H9 (cell line): ENCODE measurements around the gene MS4A14. TPM values are rescaled to one million over a fixed set of nuclear protein-coding genes. Genes with fewer than 3 reads are reported as not detected.

Experiments
- DNase-seq: peaks from one replicate; pipeline ENCODE4 v3.0.0-alpha.2; 2017
- H2AFZ ChIP-seq: one replicate; pipeline ENCODE4 v1.6.1; 2013; ENCODE audit warnings: mild to moderate bottlenecking, low read length, control low read depth, moderate library complexity
- H2AK5ac ChIP-seq: 2 replicates; pipeline ENCODE4 v1.6.1; 2013; ENCODE audit warnings: low read length, control low read depth, mixed read lengths; ENCODE audit not compliant: insufficient read length
- H2BK120ac ChIP-seq: one replicate; pipeline ENCODE4 v1.6.1; 2013; ENCODE audit warnings: low read depth, mild to moderate bottlenecking, low read length, control low read depth, inconsistent platforms; ENCODE audit not compliant: poor library complexity, severe bottlenecking
- H2BK12ac ChIP-seq: 2 replicates; pipeline ENCODE4 v1.6.1; 2013; ENCODE audit warnings: low read length, control low read depth, mixed read lengths, low read depth; ENCODE audit not compliant: insufficient read length
- H2BK15ac ChIP-seq: 2 replicates; pipeline ENCODE4 v1.6.1; 2013; ENCODE audit warnings: low read depth, low read length, control low read depth
- H2BK20ac ChIP-seq: one replicate; pipeline ENCODE4 v1.6.1; 2013; ENCODE audit warnings: low read depth, mild to moderate bottlenecking, low read length, control low read depth, inconsistent platforms; ENCODE audit not compliant: poor library complexity, severe bottlenecking
- H2BK5ac ChIP-seq: 2 replicates; pipeline ENCODE4 v1.6.1; 2013; ENCODE audit warnings: low read length, control low read depth, mixed read lengths; ENCODE audit not compliant: insufficient read length
- H3K14ac ChIP-seq: 2 replicates; pipeline ENCODE4 v1.6.1; 2013; ENCODE audit warnings: low read length, control low read depth; ENCODE audit not compliant: insufficient read depth
- H3K18ac ChIP-seq: 2 replicates; pipeline ENCODE4 v1.6.1; 2013; ENCODE audit warnings: low read depth, mild to moderate bottlenecking, mixed read lengths, low read length, control low read depth; ENCODE audit not compliant: insufficient read length
- H3K23ac ChIP-seq: 2 replicates; pipeline ENCODE4 v1.6.1; 2013; ENCODE audit warnings: low read length, control low read depth, mixed read lengths, low read depth; ENCODE audit not compliant: insufficient read length
- H3K23me2 ChIP-seq: 2 replicates; pipeline ENCODE4 v1.6.1; 2013; ENCODE audit warnings: low read depth, mild to moderate bottlenecking, mixed read lengths, low read length, control low read depth; ENCODE audit not compliant: insufficient read length, poor library complexity, severe bottlenecking
- H3K27ac ChIP-seq: 2 replicates; pipeline ENCODE4 v1.5.1; 2013; ENCODE audit warnings: low read length, control low read depth, mixed read lengths, low read depth; ENCODE audit not compliant: insufficient read length
- H3K27me3 ChIP-seq: 2 replicates; pipeline ENCODE4 v1.6.1; 2013; ENCODE audit warnings: low read length, control low read depth, inconsistent platforms; ENCODE audit not compliant: insufficient read depth
- H3K4ac ChIP-seq: 2 replicates; pipeline ENCODE4 v1.6.1; 2013; ENCODE audit warnings: low read depth, mild to moderate bottlenecking, control low read depth, inconsistent platforms, low read length, moderate library complexity
- H3K4me1 ChIP-seq: 2 replicates; pipeline ENCODE4 v1.6.1; 2013; ENCODE audit warnings: low read length, control low read depth, inconsistent platforms; ENCODE audit not compliant: insufficient read depth
- H3K4me2 ChIP-seq: 2 replicates; pipeline ENCODE4 v1.6.1; 2013; ENCODE audit warnings: low read length, control low read depth, mixed read lengths; ENCODE audit not compliant: insufficient read length, insufficient read depth
- H3K56ac ChIP-seq: 2 replicates; pipeline ENCODE4 v1.6.1; 2013; ENCODE audit warnings: low read depth, mild to moderate bottlenecking, mixed read lengths, low read length, control low read depth; ENCODE audit not compliant: insufficient read length
- H3K79me1 ChIP-seq: 2 replicates; pipeline ENCODE4 v1.6.1; 2013; ENCODE audit warnings: low read depth, mild to moderate bottlenecking, moderate library complexity, low read length, control low read depth, inconsistent platforms; ENCODE audit not compliant: insufficient read depth, poor library complexity, severe bottlenecking
- H3K79me2 ChIP-seq: 2 replicates; pipeline ENCODE4 v1.6.1; 2013; ENCODE audit warnings: low read length, control low read depth, inconsistent platforms; ENCODE audit not compliant: insufficient read depth
- H3K9ac ChIP-seq: 2 replicates; pipeline ENCODE4 v1.6.1; 2013; ENCODE audit warnings: low read length, control low read depth, mixed read lengths; ENCODE audit not compliant: insufficient read length; ENCODE audit errors: extremely low read depth
- H3K9me3 ChIP-seq: one replicate; pipeline ENCODE4 v1.6.1; 2013; ENCODE audit warnings: low read depth, low read length, inconsistent platforms; ENCODE audit not compliant: control insufficient read depth
- H3T11ph ChIP-seq: one replicate; pipeline ENCODE4 v1.6.1; 2013; ENCODE audit warnings: mild to moderate bottlenecking, low read length, control low read depth, inconsistent platforms
- H4K20me1 ChIP-seq: one replicate; pipeline ENCODE4 v1.6.1; 2013; ENCODE audit not compliant: control insufficient read depth, insufficient read length, insufficient read depth
- H4K5ac ChIP-seq: 2 replicates; pipeline ENCODE4 v1.6.1; 2013; ENCODE audit warnings: low read depth, mild to moderate bottlenecking, mixed read lengths, low read length, control low read depth; ENCODE audit not compliant: insufficient read length
- H4K8ac ChIP-seq: replicated peaks from 2 replicates; pipeline ENCODE4 v1.6.1; 2013; ENCODE audit warnings: low read length, control low read depth, mixed read lengths, low read depth; ENCODE audit not compliant: insufficient read length
- H4K91ac ChIP-seq: 2 replicates; pipeline ENCODE4 v1.6.1; 2013; ENCODE audit warnings: low read depth, mild to moderate bottlenecking, moderate library complexity, mixed read lengths, low read length, control low read depth; ENCODE audit not compliant: insufficient read length
- H3K27ac Mint-ChIP-seq, 3 experiments: 2 replicates in 2 of 3; 3 replicates in 1 of 3; pipeline ENCODE4 v1.8.0; 2020 to 2021; ENCODE audit warnings: mixed read lengths in 3 of 3, mild to moderate bottlenecking in 1 of 3, moderate library complexity in 1 of 3
- H3K27me3 Mint-ChIP-seq: 2 replicates; pipeline ENCODE4 v1.8.0; 2021; ENCODE audit warnings: low read depth, mild to moderate bottlenecking, moderate library complexity, mixed read lengths
- H3K36me3 Mint-ChIP-seq, 3 experiments: 2 replicates in 2 of 3; 3 replicates in 1 of 3; pipeline ENCODE4 v1.8.0; 2020 to 2021; ENCODE audit warnings: low read depth in 3 of 3, mixed read lengths in 3 of 3; ENCODE audit not compliant: insufficient read depth in 1 of 3
- H3K4me1 Mint-ChIP-seq, 2 experiments: 2 replicates each; pipeline ENCODE4 v1.8.0; 2020; ENCODE audit warnings: mixed read lengths in 2 of 2
- H3K4me3 Mint-ChIP-seq, 2 experiments: 2 replicates in 1 of 2; 3 replicates in 1 of 2; pipeline ENCODE4 v1.8.0; 2020 to 2021; ENCODE audit warnings: mild to moderate bottlenecking in 2 of 2, mixed read lengths in 2 of 2, moderate library complexity in 1 of 2
- H3K9me3 Mint-ChIP-seq, 2 experiments: 2 replicates in 1 of 2; 3 replicates in 1 of 2; pipeline ENCODE4 v1.8.0; 2020; ENCODE audit warnings: mild to moderate bottlenecking in 2 of 2, mixed read lengths in 2 of 2, moderate library complexity in 1 of 2
- WGBS: extraction: QIAGEN DNeasy Blood & Tissue Kit; methylation state at CpG from one replicate; pipeline ENCODE4 v1.1.7; 2013; ENCODE audit warnings: missing lambda C conversion rate, low lambda C conversion rate, mixed read lengths; ENCODE audit not compliant: insufficient read length; ENCODE audit errors: extremely low coverage; 5-methylcytosine and 5-hydroxymethylcytosine counted together
- total RNA-seq: library from RNA; stranded (reverse); gene quantifications from 2 replicates; pipeline ENCODE4 v1.2.1, GENCODE V29; 2021
- TF ChIP-seq, protein P1 (sequence below): fragments of 200-600 bp; sonication (generic); conservative IDR thresholded peaks from 3 replicates; pipeline ENCODE4 v1.8.0; 2021; ENCODE audit warnings: antibody characterized with exemption, mild to moderate bottlenecking

Gene MS4A14
- total RNA-seq, 1 experiment from 2014 or later = not detected

DNA sequence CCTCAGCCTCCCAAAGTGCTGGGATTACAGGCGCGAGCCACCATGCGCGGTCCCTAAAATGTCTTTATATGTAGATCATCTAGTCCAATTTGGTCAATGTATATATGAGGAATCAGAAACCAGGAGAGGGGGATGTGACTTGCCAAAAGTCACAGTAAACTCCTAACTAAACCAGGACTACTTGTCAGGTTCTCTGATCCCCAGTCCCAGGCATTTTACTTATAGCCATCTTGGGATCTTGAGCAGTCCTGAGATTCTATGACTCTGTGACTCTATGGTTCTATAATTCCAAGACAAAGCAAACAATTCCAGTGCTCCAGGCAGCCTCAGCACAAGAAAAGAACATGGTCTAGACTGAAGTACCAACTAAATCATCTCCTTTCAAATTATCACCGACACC, 33.0 kb downstream of the MS4A14 start, which contains the start of gene MS4A5:
Gene MS4A5, plus strand, starts transcription at position 301 of the 400 bp plus-strand sequence. CDS start 103 bp downstream, outside the sequence.
- Histone ChIP-seq H3K23ac (no peak within 1 kb of the TSS), H3K4ac (no peak within 1 kb of the TSS), H3K27me3 (no peaks in the 10 kb centered on the region), H3K79me1 (no peaks in the 10 kb centered on the region), H3T11ph (no peak within 1 kb of the TSS), H2AFZ (peak within 1 kb of the TSS; percentile 42), H3K56ac (no peak within 1 kb of the TSS), H2BK5ac (no peak within 1 kb of the TSS), H4K8ac (no peak within 1 kb of the TSS), H2AK5ac (no peak within 1 kb of the TSS), H3K4me2 (no peak within 1 kb of the TSS), H4K20me1 (no peaks in the 10 kb centered on the region), H3K18ac (no peak within 1 kb of the TSS), H3K79me2 (no peaks in the 10 kb centered on the region), H3K9me3 (no peaks in the 10 kb centered on the region), H3K4me1 (no peaks in the 10 kb centered on the region), H3K27ac (no peak within 1 kb of the TSS), H3K9ac (no peak within 1 kb of the TSS), H4K5ac (no peak within 1 kb of the TSS), H4K91ac (no peak within 1 kb of the TSS), H2BK15ac (no peak within 1 kb of the TSS), H2BK120ac (no peak within 1 kb of the TSS), H3K14ac (no peak within 1 kb of the TSS), H3K23me2 (no peaks in the 10 kb centered on the region), H2BK20ac (no peak within 1 kb of the TSS), H2BK12ac (no peak within 1 kb of the TSS)
- no peak for DNase-seq
- Mint-ChIP-seq H3K36me3 (no peaks in the 10 kb centered on the region), H3K27ac (no peak within 1 kb of the TSS; a peak in 3 of 7 replicates), H3K4me3 (no peak within 1 kb of the TSS), H3K9me3 (no peaks in the 10 kb centered on the region), H3K4me1 (peaks cover 0 to 4% of the 10 kb centered on the region in 2 experiments; a peak in 2 of 4 replicates), H3K27me3 (peaks cover 3% of the 10 kb centered on the region; the same call in 1 of the 2 replicates)
- TF ChIP-seq, protein P1, sequence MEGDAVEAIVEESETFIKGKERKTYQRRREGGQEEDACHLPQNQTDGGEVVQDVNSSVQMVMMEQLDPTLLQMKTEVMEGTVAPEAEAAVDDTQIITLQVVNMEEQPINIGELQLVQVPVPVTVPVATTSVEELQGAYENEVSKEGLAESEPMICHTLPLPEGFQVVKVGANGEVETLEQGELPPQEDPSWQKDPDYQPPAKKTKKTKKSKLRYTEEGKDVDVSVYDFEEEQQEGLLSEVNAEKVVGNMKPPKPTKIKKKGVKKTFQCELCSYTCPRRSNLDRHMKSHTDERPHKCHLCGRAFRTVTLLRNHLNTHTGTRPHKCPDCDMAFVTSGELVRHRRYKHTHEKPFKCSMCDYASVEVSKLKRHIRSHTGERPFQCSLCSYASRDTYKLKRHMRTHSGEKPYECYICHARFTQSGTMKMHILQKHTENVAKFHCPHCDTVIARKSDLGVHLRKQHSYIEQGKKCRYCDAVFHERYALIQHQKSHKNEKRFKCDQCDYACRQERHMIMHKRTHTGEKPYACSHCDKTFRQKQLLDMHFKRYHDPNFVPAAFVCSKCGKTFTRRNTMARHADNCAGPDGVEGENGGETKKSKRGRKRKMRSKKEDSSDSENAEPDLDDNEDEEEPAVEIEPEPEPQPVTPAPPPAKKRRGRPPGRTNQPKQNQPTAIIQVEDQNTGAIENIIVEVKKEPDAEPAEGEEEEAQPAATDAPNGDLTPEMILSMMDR = no peak
- no CpG with 5 or more reads among the region's 5 CpGs for WGBS
